HL-60 (cell line): Measurements from ENCODE around the gene KCNJ13.

Experiments used
- DNase-seq, 2 experiments: peaks; one replicate each; pipeline ENCODE4 v3.0.0-alpha.2; 2010 to 2020; ENCODE audit warnings: low read depth in 1 of 2, low spot score in 1 of 2
- H3K27ac ChIP-seq: fragments of 250-450 bp; sonication (Bioruptor Pico); replicated peaks from 2 replicates; pipeline ENCODE4 v1.5.1; 2020; ENCODE audit warnings: mild to moderate bottlenecking, moderate library complexity
- H3K27me3 ChIP-seq: fragments of 250-450 bp; sonication (Bioruptor Pico); 2 replicates; pipeline ENCODE4 v1.5.1; 2021; ENCODE audit warnings: mild to moderate bottlenecking, moderate library complexity; ENCODE audit not compliant: insufficient read depth, poor library complexity, severe bottlenecking
- H3K4me3 ChIP-seq: replicated peaks from 2 replicates; pipeline ENCODE4 v1.5.1; 2011; ENCODE audit warnings: mild to moderate bottlenecking, control low read depth, low read length; ENCODE audit not compliant: insufficient read depth
- GABPA ChIP-seq: IDR thresholded peaks from 2 replicates; pipeline ENCODE4 v1.6.1; 2012; ENCODE audit warnings: low read depth
- POLR2AphosphoS5 ChIP-seq: IDR thresholded peaks from 2 replicates; pipeline ENCODE4 v1.6.1; 2012; ENCODE audit warnings: low read depth
- SPI1 ChIP-seq: IDR thresholded peaks from 2 replicates; pipeline ENCODE4 v1.6.1; 2012; ENCODE audit warnings: low read depth, mild to moderate bottlenecking, borderline replicate concordance
- TF ChIP-seq, protein P1 (sequence below): IDR thresholded peaks from one replicate; pipeline ENCODE4 v1.5.1; 2011; ENCODE audit warnings: low read length, control low read depth, inconsistent platforms; ENCODE audit not compliant: insufficient read depth
- TF ChIP-seq, protein P2 (sequence below): IDR thresholded peaks from 2 replicates; pipeline ENCODE4 v1.6.1; 2012; ENCODE audit warnings: low read depth; ENCODE audit not compliant: insufficient replicate concordance

KCNJ13 gene

DNA sequence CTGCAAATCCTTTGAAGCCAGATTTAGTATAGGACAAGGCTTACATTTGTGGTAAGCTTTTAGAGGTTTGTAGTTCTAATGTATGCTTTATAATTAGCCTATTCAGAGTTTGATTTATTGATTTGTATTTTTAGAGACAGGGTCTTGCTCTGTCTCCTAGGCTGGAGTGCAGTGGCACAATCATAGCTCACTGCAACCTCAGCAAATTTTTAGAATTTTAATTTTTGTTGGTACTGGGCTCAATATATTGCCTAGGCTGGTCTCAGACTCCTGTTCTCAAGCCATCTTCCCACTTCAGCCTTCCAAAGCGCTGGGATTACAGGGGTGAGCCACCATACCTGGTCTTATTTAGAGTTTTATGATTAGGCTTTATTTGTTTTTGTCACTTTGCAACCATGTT, 4.5 kb downstream of the KCNJ13 start:
- TF ChIP-seq SPI1 = no peak
- TF ChIP-seq GABPA = no peak
- TF ChIP-seq, protein P1, sequence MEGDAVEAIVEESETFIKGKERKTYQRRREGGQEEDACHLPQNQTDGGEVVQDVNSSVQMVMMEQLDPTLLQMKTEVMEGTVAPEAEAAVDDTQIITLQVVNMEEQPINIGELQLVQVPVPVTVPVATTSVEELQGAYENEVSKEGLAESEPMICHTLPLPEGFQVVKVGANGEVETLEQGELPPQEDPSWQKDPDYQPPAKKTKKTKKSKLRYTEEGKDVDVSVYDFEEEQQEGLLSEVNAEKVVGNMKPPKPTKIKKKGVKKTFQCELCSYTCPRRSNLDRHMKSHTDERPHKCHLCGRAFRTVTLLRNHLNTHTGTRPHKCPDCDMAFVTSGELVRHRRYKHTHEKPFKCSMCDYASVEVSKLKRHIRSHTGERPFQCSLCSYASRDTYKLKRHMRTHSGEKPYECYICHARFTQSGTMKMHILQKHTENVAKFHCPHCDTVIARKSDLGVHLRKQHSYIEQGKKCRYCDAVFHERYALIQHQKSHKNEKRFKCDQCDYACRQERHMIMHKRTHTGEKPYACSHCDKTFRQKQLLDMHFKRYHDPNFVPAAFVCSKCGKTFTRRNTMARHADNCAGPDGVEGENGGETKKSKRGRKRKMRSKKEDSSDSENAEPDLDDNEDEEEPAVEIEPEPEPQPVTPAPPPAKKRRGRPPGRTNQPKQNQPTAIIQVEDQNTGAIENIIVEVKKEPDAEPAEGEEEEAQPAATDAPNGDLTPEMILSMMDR = no peak
- no peak for TF ChIP-seq POLR2AphosphoS5
- TF ChIP-seq, protein P2, sequence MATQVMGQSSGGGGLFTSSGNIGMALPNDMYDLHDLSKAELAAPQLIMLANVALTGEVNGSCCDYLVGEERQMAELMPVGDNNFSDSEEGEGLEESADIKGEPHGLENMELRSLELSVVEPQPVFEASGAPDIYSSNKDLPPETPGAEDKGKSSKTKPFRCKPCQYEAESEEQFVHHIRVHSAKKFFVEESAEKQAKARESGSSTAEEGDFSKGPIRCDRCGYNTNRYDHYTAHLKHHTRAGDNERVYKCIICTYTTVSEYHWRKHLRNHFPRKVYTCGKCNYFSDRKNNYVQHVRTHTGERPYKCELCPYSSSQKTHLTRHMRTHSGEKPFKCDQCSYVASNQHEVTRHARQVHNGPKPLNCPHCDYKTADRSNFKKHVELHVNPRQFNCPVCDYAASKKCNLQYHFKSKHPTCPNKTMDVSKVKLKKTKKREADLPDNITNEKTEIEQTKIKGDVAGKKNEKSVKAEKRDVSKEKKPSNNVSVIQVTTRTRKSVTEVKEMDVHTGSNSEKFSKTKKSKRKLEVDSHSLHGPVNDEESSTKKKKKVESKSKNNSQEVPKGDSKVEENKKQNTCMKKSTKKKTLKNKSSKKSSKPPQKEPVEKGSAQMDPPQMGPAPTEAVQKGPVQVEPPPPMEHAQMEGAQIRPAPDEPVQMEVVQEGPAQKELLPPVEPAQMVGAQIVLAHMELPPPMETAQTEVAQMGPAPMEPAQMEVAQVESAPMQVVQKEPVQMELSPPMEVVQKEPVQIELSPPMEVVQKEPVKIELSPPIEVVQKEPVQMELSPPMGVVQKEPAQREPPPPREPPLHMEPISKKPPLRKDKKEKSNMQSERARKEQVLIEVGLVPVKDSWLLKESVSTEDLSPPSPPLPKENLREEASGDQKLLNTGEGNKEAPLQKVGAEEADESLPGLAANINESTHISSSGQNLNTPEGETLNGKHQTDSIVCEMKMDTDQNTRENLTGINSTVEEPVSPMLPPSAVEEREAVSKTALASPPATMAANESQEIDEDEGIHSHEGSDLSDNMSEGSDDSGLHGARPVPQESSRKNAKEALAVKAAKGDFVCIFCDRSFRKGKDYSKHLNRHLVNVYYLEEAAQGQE = no peak
- no peaks in the 10 kb centered on the region for H3K27me3 ChIP-seq
- no peak overlapping the region for H3K4me3 ChIP-seq
- H3K27ac ChIP-seq = no peak overlapping the region
- DNase-seq = no peak

DNA sequence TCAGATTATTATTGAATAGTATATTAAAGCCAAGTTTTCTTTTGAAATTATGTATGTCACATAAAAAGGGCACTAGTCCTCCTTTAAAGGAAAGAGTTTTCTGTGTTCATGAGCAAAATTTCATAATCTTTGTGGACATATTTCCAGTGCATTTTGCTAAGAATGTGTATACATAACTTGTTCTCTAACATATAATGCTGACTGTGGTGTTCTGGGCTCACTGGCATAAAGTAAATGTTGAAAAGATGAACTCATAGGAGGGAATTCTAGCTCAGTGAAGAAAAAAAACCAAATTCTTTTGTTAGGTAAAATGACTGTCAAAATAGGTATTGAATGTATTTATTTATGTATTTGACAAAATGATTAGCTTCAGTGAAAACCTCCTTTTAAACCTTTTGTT, 6.2 kb downstream of the KCNJ13 start:
- Histone ChIP-seq H3K4me3 (no peak overlapping the region), H3K27me3 (no peaks in the 10 kb centered on the region), H3K27ac (no peak overlapping the region)
- DNase-seq = no peak
- TF ChIP-seq POLR2AphosphoS5 (no peak), GABPA (no peak), SPI1 (no peak)
- TF ChIP-seq, protein P2 = no peak
- TF ChIP-seq, protein P1 = no peak

DNA sequence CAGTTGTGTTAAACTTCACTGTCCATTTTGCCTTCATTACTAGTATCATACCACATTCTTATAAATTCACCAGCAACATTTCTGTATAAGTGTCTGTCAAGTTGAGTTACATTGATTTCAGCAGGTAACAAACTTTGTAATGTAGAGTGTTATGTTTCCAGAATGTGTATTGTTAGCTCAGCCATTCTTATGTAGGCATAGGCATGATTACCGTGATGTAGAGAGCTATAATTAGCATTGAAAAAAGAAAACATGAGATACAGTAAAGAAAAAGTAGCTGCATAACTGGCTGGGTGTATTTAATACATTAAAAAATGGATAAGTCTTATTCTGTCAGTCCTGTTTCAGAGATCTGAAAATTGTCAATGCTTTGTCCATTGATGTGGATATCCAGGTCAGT, 8.5 kb downstream of the KCNJ13 start:
- no peak for TF ChIP-seq GABPA
- TF ChIP-seq, protein P2 = no peak
- TF ChIP-seq, protein P1 = no peak
- no peak for TF ChIP-seq SPI1
- no peak for TF ChIP-seq POLR2AphosphoS5
- DNase-seq = no peak
- no peak overlapping the region for H3K4me3 ChIP-seq
- no peak overlapping the region for H3K27ac ChIP-seq
- no peaks in the 10 kb centered on the region for H3K27me3 ChIP-seq
